Esophagus squamous epithelium (tissue), 4 donors: ENCODE results near the gene LAMP1.

ENCODE experiments used
- POLR2A ChIP-seq, 4 donors: fragments of 450-650 bp; IDR thresholded peaks; one replicate each; pipeline ENCODE4 v1.6.1; 2017; ENCODE audit warnings: antibody characterized with exemption in 4 of 4, mild to moderate bottlenecking in 4 of 4, moderate library complexity in 3 of 4
- TF ChIP-seq, protein P1 (sequence below), 6 experiments: fragments of 450-650 bp in 4 of 6; fragments of 200-600 bp in 2 of 6; sonication (generic) in 2 of 6; IDR thresholded peaks; one replicate each; pipeline ENCODE4 v1.5.1; 2016 to 2019; ENCODE audit warnings: antibody characterized with exemption in 6 of 6, mild to moderate bottlenecking in 4 of 6, moderate library complexity in 4 of 6

DNA sequence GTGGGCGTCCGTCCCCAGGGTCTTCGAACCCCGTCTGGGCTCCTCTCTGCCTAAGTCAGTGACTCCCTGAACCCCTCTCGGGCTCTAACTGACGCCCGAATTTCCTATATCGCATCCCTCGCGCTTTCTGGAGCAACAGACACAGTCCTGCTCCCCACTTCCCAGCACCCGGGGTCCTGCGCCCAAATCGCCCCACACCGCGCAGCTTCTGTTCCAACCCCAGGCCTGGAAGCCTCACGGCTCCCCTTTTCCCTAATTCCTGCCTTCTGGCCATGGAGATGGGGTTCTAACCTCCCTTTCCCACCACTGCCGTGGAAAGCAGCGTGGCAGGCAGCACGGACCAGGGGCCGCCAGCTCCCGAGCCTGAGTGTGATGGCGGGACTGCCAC is 68.5 kb downstream of the LAMP1 start:
- no peak for TF ChIP-seq POLR2A (IDR thresholded peaks at IDR 0.05)
- TF ChIP-seq, protein P1, sequence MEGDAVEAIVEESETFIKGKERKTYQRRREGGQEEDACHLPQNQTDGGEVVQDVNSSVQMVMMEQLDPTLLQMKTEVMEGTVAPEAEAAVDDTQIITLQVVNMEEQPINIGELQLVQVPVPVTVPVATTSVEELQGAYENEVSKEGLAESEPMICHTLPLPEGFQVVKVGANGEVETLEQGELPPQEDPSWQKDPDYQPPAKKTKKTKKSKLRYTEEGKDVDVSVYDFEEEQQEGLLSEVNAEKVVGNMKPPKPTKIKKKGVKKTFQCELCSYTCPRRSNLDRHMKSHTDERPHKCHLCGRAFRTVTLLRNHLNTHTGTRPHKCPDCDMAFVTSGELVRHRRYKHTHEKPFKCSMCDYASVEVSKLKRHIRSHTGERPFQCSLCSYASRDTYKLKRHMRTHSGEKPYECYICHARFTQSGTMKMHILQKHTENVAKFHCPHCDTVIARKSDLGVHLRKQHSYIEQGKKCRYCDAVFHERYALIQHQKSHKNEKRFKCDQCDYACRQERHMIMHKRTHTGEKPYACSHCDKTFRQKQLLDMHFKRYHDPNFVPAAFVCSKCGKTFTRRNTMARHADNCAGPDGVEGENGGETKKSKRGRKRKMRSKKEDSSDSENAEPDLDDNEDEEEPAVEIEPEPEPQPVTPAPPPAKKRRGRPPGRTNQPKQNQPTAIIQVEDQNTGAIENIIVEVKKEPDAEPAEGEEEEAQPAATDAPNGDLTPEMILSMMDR (IDR thresholded peaks at IDR 0.05) = no peak
